SK-N-MC (cell line): ENCODE data around the gene PIGK.
A peak's percentile ranks its signal among the peaks of the same experiment; 100 is the strongest.

Source experiments
- DNase-seq: peaks from one replicate; pipeline ENCODE4 v3.0.0-alpha.2; 2011; ENCODE audit warnings: low read depth, low spot score
- H3K27ac ChIP-seq: fragments of 200-600 bp; sonication (generic); 2 replicates; pipeline ENCODE4 v1.5.1; 2016; ENCODE audit warnings: mixed run types
- H3K36me3 ChIP-seq: fragments of 200-600 bp; sonication (generic); 2 replicates; pipeline ENCODE4 v1.6.1; 2017; ENCODE audit warnings: antibody characterized with exemption, low read length, mixed read lengths; ENCODE audit not compliant: insufficient read depth
- H3K4me3 ChIP-seq: fragments of 200-600 bp; sonication (generic); 2 replicates; pipeline ENCODE4 v1.5.1; 2016
- H3K9ac ChIP-seq: fragments of 200-600 bp; sonication (generic); 2 replicates; pipeline ENCODE4 v1.8.0; 2017; ENCODE audit warnings: mixed run types, mixed read lengths; ENCODE audit not compliant: insufficient read length
- H3K9me3 ChIP-seq: fragments of 200-600 bp; sonication (generic); 2 replicates; pipeline ENCODE4 v1.6.1; 2017; ENCODE audit warnings: low read depth, mild to moderate bottlenecking, antibody characterized with exemption, low read length, moderate library complexity, mixed read lengths
- EZH2 ChIP-seq: fragments of 200-600 bp; sonication (generic); IDR thresholded peaks from one replicate; pipeline ENCODE4 v1.6.1; 2017; ENCODE audit warnings: antibody characterized with exemption
- FOXP2 ChIP-seq: optimal IDR thresholded peaks from 2 replicates; pipeline ENCODE3; 2011; ENCODE audit warnings: mild to moderate bottlenecking, moderate library complexity; ENCODE audit not compliant: insufficient read depth; ENCODE audit errors: extremely low read length, control extremely low read depth
- POLR2AphosphoS5 ChIP-seq: IDR thresholded peaks from 2 replicates; pipeline ENCODE4 v1.6.1; 2012; ENCODE audit warnings: mild to moderate bottlenecking, low read depth, low read length, borderline replicate concordance

The PIGK gene

DNA sequence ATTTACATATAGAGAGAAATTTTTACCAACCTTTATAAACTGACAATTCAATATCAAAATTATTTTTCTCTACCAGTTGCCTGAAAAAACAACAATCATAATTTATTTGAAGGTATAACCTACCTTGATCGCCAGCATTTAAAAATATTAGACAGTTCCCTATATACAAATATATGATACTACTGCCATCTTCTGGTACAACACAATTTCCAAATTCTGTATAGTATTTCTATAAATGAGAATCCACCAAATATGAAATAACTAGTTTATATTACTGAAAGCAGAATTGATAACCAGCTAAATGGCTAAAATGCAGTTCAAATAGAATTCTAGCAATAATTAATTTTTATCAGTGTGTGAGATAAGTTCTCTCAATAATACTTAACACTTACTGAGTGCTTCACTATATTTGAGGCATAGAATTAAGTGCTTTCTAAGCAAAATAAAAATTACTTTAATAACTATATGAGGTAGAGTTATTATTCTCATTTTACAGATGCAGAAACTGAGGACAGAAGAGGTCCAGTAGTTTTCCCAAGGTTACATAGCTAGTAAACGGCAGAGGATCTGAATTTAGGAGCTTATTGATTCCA lies 75.6 kb downstream of the PIGK start:
- Histone ChIP-seq H3K9ac (no peak overlapping the region), H3K27ac (no peak overlapping the region), H3K9me3 (no peaks in the 10 kb centered on the region), H3K4me3 (no peak overlapping the region), H3K36me3 (no peaks in the 10 kb centered on the region)
- DNase-seq = no peak
- TF ChIP-seq FOXP2 (no peak), EZH2 (no peak), POLR2AphosphoS5 (no peak)

DNA sequence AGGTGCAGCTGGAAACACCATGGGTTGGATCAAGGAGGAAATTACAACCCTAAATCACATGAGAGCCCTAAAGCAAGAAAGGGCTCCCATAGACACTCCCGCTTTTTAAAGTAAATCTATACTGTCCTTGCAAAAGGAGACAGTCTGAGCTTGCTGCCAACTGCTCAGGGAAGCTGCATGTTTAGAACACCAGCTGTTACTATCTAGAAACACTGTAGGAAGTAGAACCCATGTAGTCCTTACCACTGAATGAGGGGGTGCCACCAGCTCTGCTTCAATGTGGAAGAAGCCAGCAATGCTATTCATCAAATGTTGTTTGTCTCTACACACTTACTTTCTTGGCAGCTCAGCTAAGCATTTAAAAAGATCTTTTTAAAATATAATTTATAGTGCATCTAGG lies 79.8 kb downstream of the PIGK start:
- H3K9ac ChIP-seq = no peak overlapping the region
- no peaks in the 10 kb centered on the region for H3K9me3 ChIP-seq
- H3K27ac ChIP-seq = no peak overlapping the region
- no peak overlapping the region for H3K4me3 ChIP-seq
- DNase-seq = no peak
- no peak for TF ChIP-seq FOXP2
- no peak for TF ChIP-seq POLR2AphosphoS5
- no peak for TF ChIP-seq EZH2
- H3K36me3 ChIP-seq = no peaks in the 10 kb centered on the region

DNA sequence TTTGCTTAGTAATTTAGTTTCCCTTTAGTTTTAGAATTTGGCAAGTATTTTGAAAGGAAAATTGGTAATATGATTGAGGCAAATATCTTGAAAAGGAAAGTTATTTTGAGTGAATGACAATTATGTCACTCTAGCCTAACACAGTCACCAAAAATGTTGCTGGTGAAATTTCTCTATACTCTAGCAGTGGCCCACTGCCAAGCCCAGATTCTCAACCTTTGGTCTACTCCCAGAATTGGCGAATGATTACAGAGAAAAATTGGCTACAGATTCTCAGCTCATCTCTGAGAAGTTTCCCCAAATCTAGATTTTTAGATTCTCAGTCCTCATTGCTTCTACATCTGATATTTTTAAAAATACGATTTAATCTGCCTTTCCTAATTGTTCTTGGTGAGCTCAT lies 84.9 kb downstream of the PIGK start:
- no peak for DNase-seq
- Histone ChIP-seq H3K4me3 (no peak overlapping the region), H3K9me3 (no peaks in the 10 kb centered on the region), H3K9ac (no peak overlapping the region), H3K27ac (no peak overlapping the region), H3K36me3 (no peaks in the 10 kb centered on the region)
- no peak for TF ChIP-seq FOXP2
- no peak for TF ChIP-seq EZH2
- no peak for TF ChIP-seq POLR2AphosphoS5

DNA sequence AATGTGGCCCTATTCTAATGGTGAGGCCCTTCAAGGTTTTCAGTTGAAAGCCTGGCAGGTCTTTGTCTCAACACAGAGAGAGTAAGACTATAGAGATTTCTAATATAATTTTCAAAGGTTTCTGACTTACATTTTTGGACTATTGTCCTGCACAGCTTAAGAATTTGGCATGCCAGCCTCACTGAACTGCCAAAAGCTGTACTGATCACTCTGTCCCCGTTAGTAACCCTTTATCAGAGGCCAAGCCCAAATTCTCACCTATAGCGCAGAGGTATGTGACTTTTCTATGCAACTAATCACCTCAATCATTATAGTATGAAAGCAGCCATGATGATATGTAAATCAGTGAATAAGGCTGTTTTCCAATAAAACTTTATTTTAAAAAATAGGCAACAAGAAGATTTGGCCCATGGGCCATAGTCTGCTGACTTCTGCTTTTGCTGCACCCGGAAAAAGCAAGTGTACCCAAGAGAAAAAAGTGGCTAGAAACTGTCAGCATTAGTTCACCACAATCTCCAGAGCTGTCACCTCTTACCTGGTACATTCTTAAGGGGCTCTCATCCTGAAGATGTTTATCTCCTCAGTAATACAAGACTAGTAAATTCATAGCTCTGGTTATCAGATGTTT lies 85.4 kb downstream of the PIGK start:
- H3K27ac ChIP-seq = no peak overlapping the region
- H3K4me3 ChIP-seq = no peak overlapping the region
- H3K9ac ChIP-seq = no peak overlapping the region
- TF ChIP-seq EZH2 (no peak), POLR2AphosphoS5 (no peak), FOXP2 (no peak)
- no peaks in the 10 kb centered on the region for H3K36me3 ChIP-seq
- H3K9me3 ChIP-seq = no peaks in the 10 kb centered on the region
- DNase-seq = no peak

- Histone ChIP-seq H3K9ac (no peak overlapping the region), H3K9me3 (no peaks in the 10 kb centered on the region), H3K36me3 (no peaks in the 10 kb centered on the region), H3K4me3 (no peak overlapping the region), H3K27ac (no peak overlapping the region)
- peak; percentile 63 for DNase-seq
- TF ChIP-seq FOXP2 = no peak
- TF ChIP-seq POLR2AphosphoS5 = no peak
- no peak for TF ChIP-seq EZH2
These were observed 92.9 kb downstream of the PIGK start for GRCh38 chr1:77126307-77126706.

GRCh38 chr1:77121503-77121902 lies 97.7 kb downstream of the PIGK start:
- no peak for TF ChIP-seq FOXP2
- TF ChIP-seq POLR2AphosphoS5 = no peak
- no peak for TF ChIP-seq EZH2
- no peak overlapping the region for H3K9ac ChIP-seq
- DNase-seq = no peak
- no peaks in the 10 kb centered on the region for H3K36me3 ChIP-seq
- no peak overlapping the region for H3K4me3 ChIP-seq
- H3K27ac ChIP-seq = no peak overlapping the region
- no peaks in the 10 kb centered on the region for H3K9me3 ChIP-seq

DNA sequence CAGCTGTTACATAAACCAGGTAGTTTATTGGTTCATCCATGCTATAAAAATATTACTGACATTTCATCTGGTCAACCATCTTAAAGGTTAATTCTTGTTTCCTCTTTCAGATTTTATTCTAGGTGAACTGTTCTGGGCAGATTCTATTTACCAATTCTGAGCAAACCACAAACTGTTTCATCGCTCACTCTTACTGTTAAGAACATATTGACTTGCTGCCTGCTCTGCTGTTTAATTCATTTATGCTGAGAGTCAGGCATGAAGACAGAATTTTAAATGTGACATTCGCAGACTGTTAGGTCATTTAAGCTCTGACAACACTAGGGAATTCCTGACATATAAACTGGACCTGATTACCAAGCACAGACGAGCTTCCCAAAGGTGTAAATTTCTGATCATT lies 98.3 kb downstream of the PIGK start:
- no peak overlapping the region for H3K4me3 ChIP-seq
- no peaks in the 10 kb centered on the region for H3K36me3 ChIP-seq
- no peak for DNase-seq
- H3K9ac ChIP-seq = no peak overlapping the region
- no peaks in the 10 kb centered on the region for H3K9me3 ChIP-seq
- no peak overlapping the region for H3K27ac ChIP-seq
- TF ChIP-seq POLR2AphosphoS5 = no peak
- TF ChIP-seq EZH2 = no peak
- no peak for TF ChIP-seq FOXP2

- no peaks in the 10 kb centered on the region for H3K36me3 ChIP-seq
- H3K9me3 ChIP-seq = no peaks in the 10 kb centered on the region
- TF ChIP-seq EZH2 (no peak), POLR2AphosphoS5 (no peak), FOXP2 (no peak)
- no peak overlapping the region for H3K9ac ChIP-seq
- no peak overlapping the region for H3K27ac ChIP-seq
- DNase-seq = no peak
- H3K4me3 ChIP-seq = no peak overlapping the region
These were observed 100.5 kb downstream of the PIGK start for GRCh38 chr1:77118712-77119111.

DNA sequence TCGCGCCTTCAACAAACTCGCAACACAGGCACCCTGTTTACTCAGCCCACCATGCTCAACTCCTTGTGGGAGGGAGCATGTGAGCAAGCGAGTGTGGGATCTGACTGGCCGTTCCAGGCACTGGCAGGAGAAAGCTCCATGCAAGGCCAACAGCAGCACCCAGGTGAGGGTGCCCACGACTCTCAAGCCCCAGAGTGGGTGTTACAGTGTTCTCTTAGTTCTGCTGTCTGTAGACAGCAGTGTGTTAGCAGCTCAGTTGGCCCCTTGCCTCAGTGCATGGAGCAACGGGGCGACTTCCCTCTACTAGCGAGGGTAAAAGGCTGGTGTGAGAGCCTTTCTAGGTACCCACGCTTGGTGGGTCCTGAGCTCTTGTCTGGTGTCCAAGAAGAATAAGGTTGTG lies 114.6 kb downstream of the PIGK start:
- Histone ChIP-seq H3K9ac (no peak overlapping the region), H3K36me3 (no peaks in the 10 kb centered on the region), H3K9me3 (no peaks in the 10 kb centered on the region), H3K27ac (no peak overlapping the region), H3K4me3 (no peak overlapping the region)
- TF ChIP-seq FOXP2 (no peak), EZH2 (no peak), POLR2AphosphoS5 (no peak)
- no peak for DNase-seq
